ENCODE results near the gene ACACA.

DNA sequence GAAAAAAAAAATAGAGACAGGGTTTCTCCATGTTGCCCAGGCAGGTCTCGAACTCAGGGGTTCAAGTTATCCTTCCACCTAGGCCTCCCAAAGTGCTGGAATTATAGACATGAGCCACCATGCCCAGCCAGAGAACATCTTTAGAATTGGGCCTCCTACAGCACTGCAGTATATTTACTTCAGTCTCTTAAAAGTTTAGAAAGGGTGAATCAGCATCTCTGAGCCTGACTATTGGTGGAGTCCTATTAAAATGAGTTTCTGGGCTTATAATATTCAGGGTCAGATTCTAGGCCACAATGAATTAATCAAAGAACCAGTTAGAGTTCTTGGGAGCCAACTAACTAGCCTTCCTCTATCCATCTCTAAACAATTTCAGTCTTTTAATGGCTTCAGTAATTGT is 22.8 kb upstream of the ACACA start:
- no peak for TF ChIP-seq EZH2 (IDR thresholded peaks at IDR 0.05; ENCODE audit: borderline replicate concordance, low read depth, low read length, severe bottlenecking)
- TF ChIP-seq POLR2AphosphoS5 (IDR thresholded peaks at IDR 0.05; ENCODE audit: insufficient read depth, low read depth, low read length): no peak
- no peak for TF ChIP-seq POLR2A (IDR thresholded peaks at IDR 0.05; ENCODE audit: low read depth, low read length)
- TF ChIP-seq MYC (IDR thresholded peaks at IDR 0.05; ENCODE audit: low read depth, low read length): no peak
- TF ChIP-seq, protein P1, sequence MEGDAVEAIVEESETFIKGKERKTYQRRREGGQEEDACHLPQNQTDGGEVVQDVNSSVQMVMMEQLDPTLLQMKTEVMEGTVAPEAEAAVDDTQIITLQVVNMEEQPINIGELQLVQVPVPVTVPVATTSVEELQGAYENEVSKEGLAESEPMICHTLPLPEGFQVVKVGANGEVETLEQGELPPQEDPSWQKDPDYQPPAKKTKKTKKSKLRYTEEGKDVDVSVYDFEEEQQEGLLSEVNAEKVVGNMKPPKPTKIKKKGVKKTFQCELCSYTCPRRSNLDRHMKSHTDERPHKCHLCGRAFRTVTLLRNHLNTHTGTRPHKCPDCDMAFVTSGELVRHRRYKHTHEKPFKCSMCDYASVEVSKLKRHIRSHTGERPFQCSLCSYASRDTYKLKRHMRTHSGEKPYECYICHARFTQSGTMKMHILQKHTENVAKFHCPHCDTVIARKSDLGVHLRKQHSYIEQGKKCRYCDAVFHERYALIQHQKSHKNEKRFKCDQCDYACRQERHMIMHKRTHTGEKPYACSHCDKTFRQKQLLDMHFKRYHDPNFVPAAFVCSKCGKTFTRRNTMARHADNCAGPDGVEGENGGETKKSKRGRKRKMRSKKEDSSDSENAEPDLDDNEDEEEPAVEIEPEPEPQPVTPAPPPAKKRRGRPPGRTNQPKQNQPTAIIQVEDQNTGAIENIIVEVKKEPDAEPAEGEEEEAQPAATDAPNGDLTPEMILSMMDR (IDR thresholded peaks at IDR 0.05; ENCODE audit: extremely low read depth in 1 of 2, insufficient read depth in 1 of 2, low read depth in 1 of 2, low read length in 2 of 2): no peak

Data from endothelial cell of umbilical vein (primary cell).